Prostate gland (tissue), 2 donors: ENCODE measurements around the gene FKRP. TPM values are rescaled to one million over a fixed set of nuclear protein-coding genes. Genes with fewer than 3 reads are reported as not detected.
A peak's percentile ranks its signal among the peaks of the same experiment; 100 is the strongest.

Source experiments
- DNase-seq: peaks from one replicate; pipeline ENCODE4 v3.0.0-alpha.2; 2019; ENCODE audit warnings: low spot score
- H3K27ac ChIP-seq, 2 donors: fragments of 200-600 bp; sonication (generic); 2 replicates each; pipeline ENCODE4 v1.5.1; 2017 to 2019
- H3K27me3 ChIP-seq: fragments of 200-600 bp; sonication (generic); replicated peaks from 2 replicates; pipeline ENCODE4 v1.5.1; 2019; ENCODE audit not compliant: insufficient read depth
- H3K36me3 ChIP-seq, 2 donors: fragments of 200-600 bp; sonication (generic); 1 replicate in 1 of 2; 2 replicates in 1 of 2; pipeline versions ENCODE4 v1.5.1 to v1.8.1; 2017 to 2019
- H3K4me1 ChIP-seq: fragments of 200-600 bp; sonication (generic); replicated peaks from 2 replicates; pipeline ENCODE4 v1.5.1; 2019
- H3K4me3 ChIP-seq, 2 donors: fragments of 200-600 bp; sonication (generic); 2 replicates each; pipeline ENCODE4 v1.5.1; 2017 to 2019
- H3K9me3 ChIP-seq: fragments of 200-600 bp; sonication (generic); 2 replicates; pipeline ENCODE4 v1.5.1; 2017
- POLR2A ChIP-seq: fragments of 450-650 bp; IDR thresholded peaks from one replicate; pipeline ENCODE4 v1.6.1; 2016; ENCODE audit warnings: antibody characterized with exemption, mild to moderate bottlenecking
- POLR2AphosphoS5 ChIP-seq: sonication (generic); formaldehyde crosslinking; IDR thresholded peaks from one replicate; pipeline ENCODE4 v1.6.1; 2017; ENCODE audit warnings: antibody characterized with exemption
- WGBS: methylation state at CpG from one replicate; pipeline ENCODE4 v1.1.5; 2018; 5-methylcytosine and 5-hydroxymethylcytosine counted together
- intact Hi-C: fragments of 100-400 bp; cut with DNase I; formaldehyde crosslinking; loops from one replicate; pipeline ENCODE4 v1.14.2; 2022
- total RNA-seq, 2 donors: library from RNA; depleted of rRNA; stranded (reverse); fragments of >200 nt; gene quantifications; one replicate each; pipeline ENCODE4 v1.1.0, GENCODE V29; 2016
- TF ChIP-seq, protein P1 (sequence below), 4 experiments: fragments of 200-600 bp in 2 of 4; fragments of 450-650 bp in 2 of 4; sonication (generic) in 2 of 4; IDR thresholded peaks; 1 replicate in 3 of 4; 2 replicates in 1 of 4; pipeline ENCODE4 v1.5.1; 2016 to 2019; ENCODE audit warnings: antibody characterized with exemption in 4 of 4, mild to moderate bottlenecking in 2 of 4, moderate library complexity in 2 of 4

The FKRP gene
- total RNA-seq, 2 donors from 2014 or later = 15.2 to 32.0 TPM

DNA sequence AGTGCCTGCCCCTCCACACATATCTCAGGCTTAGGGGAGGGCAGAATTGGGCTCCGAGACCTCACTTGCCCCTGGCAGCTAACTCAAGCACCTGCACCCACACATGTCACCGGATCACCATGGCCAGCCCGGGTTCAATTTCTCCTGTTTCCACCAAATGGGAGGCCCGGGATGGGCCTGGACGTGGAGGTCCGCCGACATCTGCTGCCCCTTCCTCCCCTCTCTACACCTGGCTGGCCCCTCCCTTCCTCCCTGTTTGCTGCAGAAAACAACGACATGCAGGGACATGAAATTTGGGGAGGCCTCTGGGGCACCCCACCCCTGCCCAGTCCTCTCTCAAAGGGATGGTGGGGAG is 30.3 kb upstream of the FKRP start:
- intact Hi-C loops = no loop called here
- TF ChIP-seq POLR2A = no peak
- TF ChIP-seq, protein P1, sequence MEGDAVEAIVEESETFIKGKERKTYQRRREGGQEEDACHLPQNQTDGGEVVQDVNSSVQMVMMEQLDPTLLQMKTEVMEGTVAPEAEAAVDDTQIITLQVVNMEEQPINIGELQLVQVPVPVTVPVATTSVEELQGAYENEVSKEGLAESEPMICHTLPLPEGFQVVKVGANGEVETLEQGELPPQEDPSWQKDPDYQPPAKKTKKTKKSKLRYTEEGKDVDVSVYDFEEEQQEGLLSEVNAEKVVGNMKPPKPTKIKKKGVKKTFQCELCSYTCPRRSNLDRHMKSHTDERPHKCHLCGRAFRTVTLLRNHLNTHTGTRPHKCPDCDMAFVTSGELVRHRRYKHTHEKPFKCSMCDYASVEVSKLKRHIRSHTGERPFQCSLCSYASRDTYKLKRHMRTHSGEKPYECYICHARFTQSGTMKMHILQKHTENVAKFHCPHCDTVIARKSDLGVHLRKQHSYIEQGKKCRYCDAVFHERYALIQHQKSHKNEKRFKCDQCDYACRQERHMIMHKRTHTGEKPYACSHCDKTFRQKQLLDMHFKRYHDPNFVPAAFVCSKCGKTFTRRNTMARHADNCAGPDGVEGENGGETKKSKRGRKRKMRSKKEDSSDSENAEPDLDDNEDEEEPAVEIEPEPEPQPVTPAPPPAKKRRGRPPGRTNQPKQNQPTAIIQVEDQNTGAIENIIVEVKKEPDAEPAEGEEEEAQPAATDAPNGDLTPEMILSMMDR (IDR thresholded peaks at IDR 0.05) = no peak
- TF ChIP-seq POLR2AphosphoS5 = no peak
- DNase-seq = no peak
- Histone ChIP-seq H3K27me3 (no peaks in the 10 kb centered on the region), H3K36me3 (peaks cover 0 to 11% of the 10 kb centered on the region in 2 donors), H3K4me3 (peak overlapping the region; percentile 63 to 94), H3K4me1 (no peaks in the 10 kb centered on the region), H3K9me3 (no peaks in the 10 kb centered on the region), H3K27ac (peak overlapping the region; percentile 95 to 97)
- 9% methylated on average over 8 of the region's 8 CpGs for WGBS

DNA sequence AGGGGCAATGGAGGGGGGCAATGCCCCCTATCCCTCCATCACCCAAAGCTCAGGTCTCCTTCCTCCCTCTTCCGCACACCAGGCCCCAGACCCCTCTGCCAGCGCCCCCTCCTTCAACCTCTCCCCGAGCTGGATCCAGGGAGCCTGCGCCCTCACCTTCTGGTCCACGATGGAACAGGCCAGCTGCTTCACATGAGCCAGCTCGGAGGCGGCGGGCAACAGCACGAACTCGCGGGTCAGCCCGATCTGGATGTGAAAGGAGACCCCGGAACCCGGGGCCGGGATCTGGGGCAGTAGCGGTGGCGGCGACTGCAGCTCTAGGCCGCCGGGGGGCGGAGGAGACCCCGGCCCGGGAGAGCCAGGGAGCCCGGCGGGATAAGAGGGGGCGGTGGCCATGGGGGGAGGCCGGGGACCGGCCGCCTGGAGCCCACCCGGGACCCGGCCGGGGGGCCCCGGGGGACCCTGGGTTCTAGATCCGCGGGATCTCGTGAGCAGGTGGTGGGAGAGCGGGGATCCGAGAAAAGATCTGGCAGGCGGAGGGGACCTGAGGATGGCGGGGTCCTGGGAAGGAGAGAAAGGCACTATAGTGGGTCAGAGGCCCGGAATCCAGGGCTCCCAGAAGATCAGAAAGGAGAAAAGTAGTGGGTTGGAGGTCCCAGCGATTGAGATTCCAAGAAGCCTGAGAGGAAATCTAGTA is 29.7 kb upstream of the FKRP start:
- no peaks in the 10 kb centered on the region for H3K4me1 ChIP-seq
- intact Hi-C loops = no loop called here
- no peaks in the 10 kb centered on the region for H3K27me3 ChIP-seq

GRCh38 chr19:46716672-46717033 is 29.2 kb upstream of the FKRP start:
- Histone ChIP-seq H3K4me3 (peak overlapping the region; percentile 63 to 94), H3K27me3 (no peaks in the 10 kb centered on the region), H3K9me3 (no peaks in the 10 kb centered on the region), H3K27ac (peak overlapping the region; percentile 95 to 97), H3K36me3 (peaks cover 0 to 16% of the 10 kb centered on the region in 2 donors), H3K4me1 (no peaks in the 10 kb centered on the region)
- DNase-seq = no peak
- TF ChIP-seq, protein P1 (IDR thresholded peaks at IDR 0.05) = no peak
- TF ChIP-seq POLR2A = no peak
- intact Hi-C loops = no loop called here
- WGBS = 1% methylated on average over 20 of the region's 20 CpGs

More for the DNA sequence above, 29.7 kb upstream of the FKRP start:
- WGBS = under 1% methylated on average over 42 of the region's 42 CpGs
- Histone ChIP-seq H3K27ac (peak overlapping the region; percentile 95 to 97), H3K9me3 (no peaks in the 10 kb centered on the region), H3K4me3 (peak overlapping the region; percentile 63 to 94), H3K36me3 (peaks cover 0 to 10% of the 10 kb centered on the region in 2 donors)
- no peak for DNase-seq
- TF ChIP-seq POLR2AphosphoS5 = no peak
- no peak for TF ChIP-seq POLR2A
- TF ChIP-seq, protein P1 (IDR thresholded peaks at IDR 0.05) = no peak

DNA sequence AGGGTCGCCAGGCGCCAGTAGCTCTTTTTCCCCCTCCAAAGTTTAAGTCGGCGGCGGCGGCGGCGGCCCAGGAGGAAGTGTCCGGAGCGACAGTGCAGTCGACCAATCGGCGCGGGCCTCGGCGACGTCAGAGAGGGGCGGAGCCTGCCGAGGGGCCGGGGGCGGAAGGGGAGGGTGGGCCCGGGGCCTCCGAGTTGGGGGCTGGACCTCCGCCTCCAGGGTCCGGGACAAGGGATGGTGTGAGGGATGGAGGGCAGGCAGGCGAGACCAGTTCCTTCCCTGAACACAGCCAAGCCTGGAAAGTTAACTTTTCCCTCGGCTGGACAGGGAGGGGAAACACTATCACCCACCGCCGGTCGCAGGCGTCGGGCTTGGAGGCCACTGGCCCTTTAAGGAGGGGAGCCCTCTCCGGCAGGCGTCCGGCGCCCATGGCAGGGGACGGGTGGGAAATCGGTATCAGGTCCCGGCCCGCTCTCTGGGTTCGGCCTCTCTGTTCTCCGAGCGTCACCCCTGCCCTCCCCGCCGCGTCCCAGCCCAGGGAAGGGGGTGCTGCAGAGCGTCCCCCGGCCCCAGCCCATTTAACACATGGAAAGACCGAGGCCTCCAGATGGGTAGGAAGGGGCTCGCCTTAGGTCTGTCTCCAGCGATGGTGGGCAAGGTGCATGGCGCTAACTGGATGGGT is 28.7 kb upstream of the FKRP start, which contains the start of gene PRKD2:
Gene PRKD2 (minus strand): TSS at position 81 of the 682 bp plus-strand sequence. CDS start 744 bp downstream, outside the sequence.
- no peaks in the 10 kb centered on the region for H3K9me3 ChIP-seq
- intact Hi-C loops = no loop called here
- H3K4me1 ChIP-seq = no peaks in the 10 kb centered on the region
- H3K36me3 ChIP-seq = peaks cover 4 to 19% of the 10 kb centered on the region in 2 donors
- DNase-seq = peak; percentile 91
- WGBS = under 1% methylated on average over 44 of the region's 52 CpGs
- TF ChIP-seq POLR2A (peak; percentile 68), POLR2AphosphoS5 (peak; percentile 93)
- TF ChIP-seq, protein P1 (IDR thresholded peaks at IDR 0.05) = no peak
- H3K27ac ChIP-seq = peak within 1 kb of the TSS; percentile 95 to 97
- H3K4me3 ChIP-seq = peak within 1 kb of the TSS; percentile 63 to 94
- H3K27me3 ChIP-seq = no peaks in the 10 kb centered on the region
